ENCODE data around the gene SECISBP2.

Gene SECISBP2

GRCh38 chr9:89404074-89404473, 85.8 kb downstream of the SECISBP2 start:
- Histone ChIP-seq H3K27me3 (ENCODE audit: insufficient read depth, low read length) (no peaks in the 10 kb centered on the region), H3K9me2 (ENCODE audit: low read depth, low read length) (no peaks in the 10 kb centered on the region), H3K9me3 (ENCODE audit: low read length) (no peaks in the 10 kb centered on the region), H3K36me3 (ENCODE audit: insufficient read depth, low read length) (no peaks in the 10 kb centered on the region), H3K27ac (ENCODE audit: low read depth, low read length, poor library complexity, severe bottlenecking) (no peak overlapping the region), H3K4me1 (ENCODE audit: insufficient read depth, low read length, severe bottlenecking) (no peaks in the 10 kb centered on the region), H3K9ac (ENCODE audit: low read length) (no peak overlapping the region), H3K4me3 (ENCODE audit: low read depth, low read length, poor library complexity, severe bottlenecking) (no peak overlapping the region), H2AFZ (ENCODE audit: low read length) (no peak overlapping the region), H3F3A (ENCODE audit: insufficient read depth, low read length) (no peaks in the 10 kb centered on the region), H3K4me2 (ENCODE audit: low read length) (no peak overlapping the region), H3K79me2 (ENCODE audit: insufficient read depth, low read length) (no peaks in the 10 kb centered on the region), H4K20me1 (ENCODE audit: insufficient read depth, low read length) (no peaks in the 10 kb centered on the region)
- no peak for TF ChIP-seq EZH2 (IDR thresholded peaks at IDR 0.05; ENCODE audit: borderline replicate concordance, low read length)
- no peak for TF ChIP-seq CTCF (IDR thresholded peaks at IDR 0.05; ENCODE audit: low read length)

- H4K20me1 ChIP-seq (ENCODE audit: insufficient read depth, low read length) = no peaks in the 10 kb centered on the region
- H3K27ac ChIP-seq (ENCODE audit: low read depth, low read length, poor library complexity, severe bottlenecking) = no peak overlapping the region
- no peaks in the 10 kb centered on the region for H3F3A ChIP-seq (ENCODE audit: insufficient read depth, low read length)
- no peaks in the 10 kb centered on the region for H3K9me2 ChIP-seq (ENCODE audit: low read depth, low read length)
- no peaks in the 10 kb centered on the region for H3K36me3 ChIP-seq (ENCODE audit: insufficient read depth, low read length)
- no peaks in the 10 kb centered on the region for H3K27me3 ChIP-seq (ENCODE audit: insufficient read depth, low read length)
- TF ChIP-seq EZH2 (IDR thresholded peaks at IDR 0.05; ENCODE audit: borderline replicate concordance, low read length) = no peak
- no peak for TF ChIP-seq CTCF (IDR thresholded peaks at IDR 0.05; ENCODE audit: low read length)
- H3K9ac ChIP-seq (ENCODE audit: low read length) = no peak overlapping the region
- H3K4me3 ChIP-seq (ENCODE audit: low read depth, low read length, poor library complexity, severe bottlenecking) = no peak overlapping the region
- H3K79me2 ChIP-seq (ENCODE audit: insufficient read depth, low read length) = no peaks in the 10 kb centered on the region
- H2AFZ ChIP-seq (ENCODE audit: low read length) = no peak overlapping the region
- no peak overlapping the region for H3K4me2 ChIP-seq (ENCODE audit: low read length)
- no peaks in the 10 kb centered on the region for H3K9me3 ChIP-seq (ENCODE audit: low read length)
- no peaks in the 10 kb centered on the region for H3K4me1 ChIP-seq (ENCODE audit: insufficient read depth, low read length, severe bottlenecking)
Measured at GRCh38 chr9:89405826-89406225, 87.5 kb downstream of the SECISBP2 start.

GRCh38 chr9:89407070-89407469, 88.8 kb downstream of the SECISBP2 start:
- no peaks in the 10 kb centered on the region for H3K9me2 ChIP-seq (ENCODE audit: low read depth, low read length)
- no peaks in the 10 kb centered on the region for H3K36me3 ChIP-seq (ENCODE audit: insufficient read depth, low read length)
- no peak overlapping the region for H3K4me2 ChIP-seq (ENCODE audit: low read length)
- H2AFZ ChIP-seq (ENCODE audit: low read length) = no peak overlapping the region
- H4K20me1 ChIP-seq (ENCODE audit: insufficient read depth, low read length) = no peaks in the 10 kb centered on the region
- H3K79me2 ChIP-seq (ENCODE audit: insufficient read depth, low read length) = no peaks in the 10 kb centered on the region
- no peak overlapping the region for H3K4me3 ChIP-seq (ENCODE audit: low read depth, low read length, poor library complexity, severe bottlenecking)
- TF ChIP-seq EZH2 (IDR thresholded peaks at IDR 0.05; ENCODE audit: borderline replicate concordance, low read length) = no peak
- no peaks in the 10 kb centered on the region for H3K9me3 ChIP-seq (ENCODE audit: low read length)
- no peaks in the 10 kb centered on the region for H3K27me3 ChIP-seq (ENCODE audit: insufficient read depth, low read length)
- H3K9ac ChIP-seq (ENCODE audit: low read length) = no peak overlapping the region
- no peak overlapping the region for H3K27ac ChIP-seq (ENCODE audit: low read depth, low read length, poor library complexity, severe bottlenecking)
- H3K4me1 ChIP-seq (ENCODE audit: insufficient read depth, low read length, severe bottlenecking) = no peaks in the 10 kb centered on the region
- no peaks in the 10 kb centered on the region for H3F3A ChIP-seq (ENCODE audit: insufficient read depth, low read length)

GRCh38 chr9:89408628-89409101, 90.4 kb downstream of the SECISBP2 start:
- Histone ChIP-seq H3K4me3 (ENCODE audit: low read depth, low read length, poor library complexity, severe bottlenecking) (no peak overlapping the region), H4K20me1 (ENCODE audit: insufficient read depth, low read length) (no peaks in the 10 kb centered on the region), H3K4me2 (ENCODE audit: low read length) (no peak overlapping the region), H3K27ac (ENCODE audit: low read depth, low read length, poor library complexity, severe bottlenecking) (no peak overlapping the region), H3K79me2 (ENCODE audit: insufficient read depth, low read length) (no peaks in the 10 kb centered on the region), H3K9ac (ENCODE audit: low read length) (no peak overlapping the region), H3F3A (ENCODE audit: insufficient read depth, low read length) (no peaks in the 10 kb centered on the region), H3K27me3 (ENCODE audit: insufficient read depth, low read length) (peaks cover 4% of the 10 kb centered on the region; the same call in 1 of the 2 replicates), H3K4me1 (ENCODE audit: insufficient read depth, low read length, severe bottlenecking) (no peaks in the 10 kb centered on the region), H2AFZ (ENCODE audit: low read length) (no peak overlapping the region), H3K9me3 (ENCODE audit: low read length) (no peaks in the 10 kb centered on the region), H3K9me2 (ENCODE audit: low read depth, low read length) (no peaks in the 10 kb centered on the region), H3K36me3 (ENCODE audit: insufficient read depth, low read length) (no peaks in the 10 kb centered on the region)
- TF ChIP-seq EZH2 (IDR thresholded peaks at IDR 0.05; ENCODE audit: borderline replicate concordance, low read length) (no peak), CTCF (IDR thresholded peaks at IDR 0.05; ENCODE audit: low read length) (no peak)
